HG02943 (cell line): Measurements from ENCODE around the gene RBM38.

Experiments
- ATAC-seq: cut with Tn5 transposase; IDR thresholded peaks from one replicate; pipeline ENCODE4 v1.9.1; 2021; ENCODE audit warnings: mild to moderate bottlenecking, low read depth, moderate library complexity; ENCODE audit not compliant: unreplicated experiment

RBM38 gene

GRCh38 chr20:57432480-57432861, 41.3 kb downstream of the RBM38 start:
- ATAC-seq, result no peak

GRCh38 chr20:57432862-57433491, 41.8 kb downstream of the RBM38 start:
- ATAC-seq, result peak; percentile 89

DNA sequence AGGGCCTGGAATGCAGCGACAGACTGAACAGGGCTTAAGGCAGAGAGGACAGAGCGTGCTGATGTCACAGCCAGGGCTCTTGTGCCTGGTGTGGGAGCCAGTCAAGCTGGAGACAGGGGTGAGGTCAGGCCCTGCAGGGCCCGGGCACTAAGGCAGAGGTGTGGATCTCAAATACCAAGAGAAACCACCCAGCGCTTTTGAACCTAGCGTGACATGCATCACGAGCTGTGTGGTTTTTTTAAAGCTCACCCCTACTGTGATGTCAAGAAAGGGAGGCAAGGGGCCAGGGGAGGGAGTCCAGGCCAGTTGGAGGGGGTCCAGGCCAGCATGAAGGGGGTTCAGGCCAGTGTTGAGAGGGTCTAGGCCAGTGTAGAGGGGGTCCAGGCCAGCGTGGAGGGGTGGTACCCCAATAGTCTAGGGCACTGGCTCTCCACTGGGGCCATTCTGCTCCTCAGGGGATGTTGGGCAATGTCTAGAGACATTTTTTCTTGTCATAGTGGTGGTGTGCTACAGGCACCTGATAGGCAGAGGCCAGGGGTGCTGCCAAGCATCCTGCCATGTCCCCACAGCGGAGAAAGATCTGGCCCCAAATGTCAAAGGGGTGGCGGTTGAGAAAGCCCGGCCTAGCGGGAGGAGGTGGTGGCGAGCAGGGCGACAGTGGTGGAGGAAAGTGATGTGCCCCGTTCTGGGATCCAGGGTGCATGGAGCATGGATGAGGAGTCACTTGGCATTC, 42.6 kb downstream of the RBM38 start:
- no peak for ATAC-seq

DNA sequence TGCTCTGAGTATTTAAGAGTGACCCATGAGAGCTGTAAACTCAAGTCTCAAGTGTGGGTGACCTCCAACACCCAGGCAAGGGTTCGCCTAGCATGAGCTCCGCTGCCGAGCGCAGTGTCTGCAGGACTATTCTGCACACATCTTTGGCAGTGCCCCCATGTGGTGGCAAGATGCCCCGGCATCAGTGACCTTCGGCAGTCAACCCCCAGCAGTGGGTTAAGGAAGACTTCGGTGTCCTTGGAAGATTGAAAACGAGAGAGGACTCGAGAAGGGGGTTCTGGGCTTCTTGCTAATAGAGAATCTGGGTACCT, 43.1 kb downstream of the RBM38 start:
- ATAC-seq, result no peak

DNA sequence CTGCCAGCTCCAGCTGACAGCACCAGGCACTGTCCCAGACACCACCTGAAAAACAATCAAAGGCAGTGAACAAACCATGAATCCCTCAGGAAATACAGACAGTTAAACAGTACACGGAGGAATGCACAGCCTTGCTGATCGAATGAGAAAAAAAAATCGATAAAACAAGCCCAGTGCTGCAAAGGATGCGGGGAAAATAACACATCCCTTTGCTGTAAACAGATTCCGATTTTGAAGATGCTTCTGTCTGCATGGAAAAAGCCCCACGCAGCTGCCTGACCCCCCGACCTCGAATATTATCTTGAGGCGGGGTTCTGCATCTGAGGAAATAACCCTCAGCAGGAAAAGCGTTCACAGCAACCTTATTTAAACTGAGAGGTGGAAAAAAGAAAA, 43.9 kb downstream of the RBM38 start:
- ATAC-seq, result no peak

DNA sequence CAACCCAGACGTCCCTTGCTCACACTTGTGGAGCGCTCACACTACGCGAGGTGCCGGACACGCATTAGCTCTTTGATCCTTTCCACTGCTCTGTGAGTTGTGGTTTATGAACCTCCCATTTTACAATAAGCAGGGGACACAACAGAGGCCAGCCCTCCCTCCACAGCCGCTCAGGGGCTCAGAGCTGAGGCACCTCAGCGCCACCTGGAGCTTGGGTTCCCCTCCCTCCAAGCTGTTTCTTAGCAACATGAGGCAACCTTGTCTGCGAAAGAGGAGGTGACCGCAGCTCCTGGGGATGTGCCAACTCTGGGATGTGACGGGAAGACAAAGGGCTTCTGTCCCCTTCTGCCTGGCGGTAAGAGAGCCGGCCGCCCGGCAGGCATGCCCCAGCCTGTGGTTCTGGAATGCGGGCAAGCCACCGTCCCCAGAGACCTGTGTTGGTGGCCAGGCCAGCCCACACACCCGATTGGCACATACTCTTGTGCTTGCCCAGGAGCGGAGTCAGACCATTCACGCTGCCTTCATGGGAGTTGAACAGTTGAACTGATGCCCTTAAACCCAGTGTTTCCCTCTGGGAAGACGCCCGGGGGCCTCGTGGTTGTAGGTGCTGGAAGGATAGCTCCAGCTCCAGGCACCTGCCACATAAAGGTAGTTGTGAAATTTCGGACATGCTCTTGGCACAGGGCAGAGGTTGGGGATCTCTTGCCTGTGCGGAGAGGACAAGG, 44.5 kb downstream of the RBM38 start:
- no peak for ATAC-seq

DNA sequence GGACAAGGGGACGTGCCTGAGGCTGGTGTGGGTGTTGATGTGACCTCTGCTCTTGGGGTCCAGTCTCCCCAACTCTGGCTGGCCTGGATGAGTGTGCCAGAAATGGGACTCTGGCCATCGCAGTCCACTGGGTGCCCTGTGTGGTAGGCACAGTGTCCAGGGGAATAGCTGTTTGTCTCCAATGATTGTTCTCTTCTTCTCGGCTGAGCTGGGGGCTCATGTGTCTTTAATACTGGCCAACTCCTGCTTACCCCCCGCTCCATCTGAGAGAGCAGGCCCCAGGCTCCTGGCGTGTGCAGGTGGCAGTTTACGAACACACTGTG, 45.0 kb downstream of the RBM38 start:
- no peak for ATAC-seq

DNA sequence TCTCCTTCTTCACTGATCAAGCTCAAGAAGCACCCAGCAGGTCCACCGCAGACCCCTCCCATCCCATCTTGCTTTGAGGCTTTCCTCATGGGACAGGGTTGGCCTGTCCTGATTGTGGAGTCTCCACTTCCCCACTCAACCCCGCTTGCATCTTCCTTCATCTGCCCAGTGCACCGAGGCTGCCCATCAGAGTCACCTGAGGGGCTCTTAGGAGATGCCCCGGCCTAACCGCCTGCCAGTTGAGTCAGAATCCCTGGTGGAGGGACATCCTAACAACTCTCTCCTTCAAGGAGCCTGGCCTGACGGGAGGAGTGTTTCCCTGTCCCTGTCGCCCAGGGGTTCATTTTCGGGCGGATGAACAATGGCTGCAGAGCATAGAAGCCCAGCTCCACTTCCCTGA, 46.1 kb downstream of the RBM38 start:
- no peak for ATAC-seq

- ATAC-seq, result no peak
Measured at GRCh38 chr20:57437672-57438330, 46.6 kb downstream of the RBM38 start.

GRCh38 chr20:57438552-57438951, 47.4 kb downstream of the RBM38 start:
- no peak for ATAC-seq

- no peak for ATAC-seq
Measured at GRCh38 chr20:57439432-57439831, 48.2 kb downstream of the RBM38 start.

GRCh38 chr20:57439993-57440392, 48.8 kb downstream of the RBM38 start:
- no peak for ATAC-seq

DNA sequence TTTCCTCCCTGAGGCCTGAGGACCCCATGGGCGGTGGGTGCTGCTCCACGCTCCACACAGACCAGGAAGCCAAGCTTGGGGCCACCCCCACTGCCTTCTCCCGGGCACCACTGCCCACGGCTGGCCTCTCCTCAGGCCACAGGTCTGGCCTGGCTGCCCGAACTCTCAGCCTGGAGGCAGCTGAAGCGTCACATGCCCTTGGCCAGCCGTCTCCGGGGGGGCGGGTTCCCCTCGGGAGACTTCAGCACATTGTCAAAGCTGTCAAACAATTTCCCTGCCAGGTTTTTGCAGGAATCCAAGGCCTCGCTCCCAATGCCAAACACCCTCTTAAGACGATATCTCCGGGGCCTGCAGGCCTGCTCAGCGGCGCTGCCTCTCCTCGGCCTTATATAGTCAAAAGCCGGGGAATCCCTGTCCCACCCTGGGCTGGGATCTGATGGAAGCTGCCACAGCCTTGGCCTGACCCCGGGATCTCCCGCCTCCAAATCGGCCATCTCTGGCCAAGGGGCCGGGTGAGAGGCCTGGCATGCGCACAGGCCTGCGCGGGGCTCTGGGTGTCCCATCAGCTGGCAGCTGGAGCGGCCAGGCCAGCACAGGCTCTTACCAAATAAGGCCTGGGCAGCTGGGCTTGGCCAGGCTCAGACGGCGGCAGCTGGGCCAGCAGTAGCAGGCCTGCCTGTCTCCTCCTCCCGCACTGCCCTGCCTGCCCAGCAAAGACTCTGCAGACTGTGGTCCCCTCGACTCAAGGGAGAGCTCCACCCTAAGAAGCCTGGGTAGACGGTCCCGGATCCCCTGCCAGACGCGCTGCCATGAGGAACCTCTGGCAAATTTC, 49.7 kb downstream of the RBM38 start:
- ATAC-seq, result no peak

DNA sequence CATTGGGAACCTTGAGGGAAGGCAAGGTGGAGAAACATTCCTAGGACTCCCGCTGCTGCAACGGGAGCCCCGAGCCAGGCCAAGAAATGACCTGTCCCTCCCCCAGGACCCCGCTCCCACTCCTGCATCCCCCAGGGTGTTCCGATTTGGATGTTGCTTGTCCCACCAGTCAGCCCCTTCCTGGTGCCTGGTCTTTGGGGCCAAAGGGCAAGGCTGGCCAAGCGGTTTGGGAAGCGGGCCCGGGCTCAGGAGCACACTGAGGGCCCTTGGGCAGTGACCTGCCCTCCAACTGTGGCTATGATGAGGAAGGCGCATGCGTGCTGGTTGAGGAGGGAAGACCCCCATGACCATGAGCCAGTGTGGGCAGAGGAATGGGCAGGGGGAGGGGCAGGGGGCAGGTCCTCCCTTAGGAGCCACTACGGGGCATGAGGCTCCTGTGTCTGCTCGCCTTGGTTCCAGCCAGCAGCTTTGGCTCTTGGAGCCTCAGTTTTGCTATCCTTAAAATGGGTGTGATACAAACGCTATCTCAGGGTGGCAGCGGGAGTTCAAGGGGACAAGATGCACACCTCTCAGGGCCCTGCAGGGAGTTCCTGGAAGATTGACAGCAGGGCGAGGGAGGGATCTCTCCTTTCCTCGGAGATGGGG, 50.4 kb downstream of the RBM38 start:
- ATAC-seq, result no peak

GRCh38 chr20:57442158-57442887, 51.1 kb downstream of the RBM38 start:
- ATAC-seq, result no peak

DNA sequence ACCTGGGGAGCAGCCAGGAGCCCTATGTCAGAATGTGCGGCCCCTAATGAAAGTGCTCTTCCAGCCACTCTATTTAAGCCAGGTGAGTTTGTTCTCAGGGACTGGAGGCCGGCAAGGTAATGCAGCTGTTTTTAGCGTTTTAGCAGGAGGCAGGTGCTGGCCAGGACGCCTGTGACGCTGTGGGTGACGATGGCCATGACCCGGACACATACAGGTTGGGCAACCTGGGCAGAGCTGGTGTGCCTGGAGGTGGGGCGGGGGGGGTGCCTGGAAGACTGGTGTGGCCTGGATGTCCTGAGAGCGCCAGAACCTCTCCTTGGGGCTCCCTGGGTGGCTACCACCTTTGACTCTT, 51.7 kb downstream of the RBM38 start:
- no peak for ATAC-seq

GRCh38 chr20:57443349-57444265, 52.4 kb downstream of the RBM38 start:
- ATAC-seq, result no peak

DNA sequence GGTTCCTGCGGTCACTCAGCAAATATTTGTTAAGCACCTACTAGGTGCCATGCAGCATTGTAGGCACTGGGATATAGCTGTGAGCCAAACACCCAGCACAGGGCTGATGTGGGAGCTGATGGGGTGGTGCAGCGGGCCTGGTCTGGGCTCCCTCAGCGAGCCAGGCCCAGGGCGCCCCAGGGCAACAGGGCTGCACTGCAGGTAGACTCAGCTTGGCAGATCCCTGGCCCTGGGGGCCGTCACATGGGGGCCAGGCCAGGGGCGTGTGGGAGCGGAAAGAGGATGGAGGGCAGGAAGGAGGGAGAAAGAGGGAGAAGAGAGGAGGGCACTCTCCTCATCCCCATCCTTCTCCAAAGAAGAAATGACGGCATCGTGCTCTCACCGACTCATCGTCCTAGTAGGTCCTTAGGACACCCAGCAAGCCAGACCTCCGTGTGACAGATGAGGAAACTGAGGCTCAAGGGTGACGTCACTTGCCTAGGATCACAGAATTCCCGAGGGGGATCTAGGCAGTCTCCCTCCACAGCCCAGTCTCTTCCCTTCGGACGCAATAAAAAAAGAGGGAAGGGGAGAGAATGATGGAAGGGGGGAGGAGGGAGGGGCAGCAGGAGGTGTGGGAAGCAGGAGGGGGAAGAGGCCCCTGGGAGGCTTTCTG, 53.3 kb downstream of the RBM38 start:
- no peak for ATAC-seq
